Trophoblast cell (in vitro differentiated cells and primary cell): ENCODE results near the gene RPUSD1.
A peak's percentile ranks its signal among the peaks of the same experiment; 100 is the strongest.
"Not testable (repeated sequence)": the region's sequence is repeated elsewhere in the genome, so short reads cannot be mapped to it uniquely, and the experiment has no call there.

Experiments used
- DNase-seq, 2 donors: peaks; one replicate each; pipeline ENCODE4 v3.0.0-alpha.2; 2016
- H2AFZ ChIP-seq: 2 replicates; pipeline ENCODE4 v1.6.1; 2013; ENCODE audit warnings: low read length, moderate library complexity, mild to moderate bottlenecking; ENCODE audit not compliant: insufficient read depth, poor library complexity
- H2AK5ac ChIP-seq: 2 replicates; pipeline ENCODE4 v1.6.1; 2013; ENCODE audit warnings: mild to moderate bottlenecking, low read length
- H2BK120ac ChIP-seq: 2 replicates; pipeline ENCODE4 v1.6.1; 2013; ENCODE audit warnings: low read length, mild to moderate bottlenecking, moderate library complexity; ENCODE audit not compliant: insufficient read depth, poor library complexity
- H2BK12ac ChIP-seq: 2 replicates; pipeline ENCODE4 v1.6.1; 2013; ENCODE audit warnings: mild to moderate bottlenecking, low read length, moderate library complexity
- H2BK5ac ChIP-seq: 2 replicates; pipeline ENCODE4 v1.6.1; 2013; ENCODE audit warnings: low read length, low read depth, moderate library complexity, mild to moderate bottlenecking; ENCODE audit not compliant: poor library complexity
- H3K14ac ChIP-seq: 2 replicates; pipeline ENCODE4 v1.6.1; 2013; ENCODE audit warnings: mild to moderate bottlenecking, low read length
- H3K18ac ChIP-seq: 2 replicates; pipeline ENCODE4 v1.6.1; 2013; ENCODE audit warnings: mild to moderate bottlenecking, low read length
- H3K23ac ChIP-seq: 2 replicates; pipeline ENCODE4 v1.6.1; 2013; ENCODE audit warnings: low read length
- H3K27ac ChIP-seq: 2 replicates; pipeline ENCODE4 v1.5.1; 2013; ENCODE audit warnings: low read depth, mild to moderate bottlenecking, inconsistent platforms, low read length, moderate library complexity
- H3K27me3 ChIP-seq: 2 replicates; pipeline ENCODE4 v1.6.1; 2013; ENCODE audit warnings: inconsistent platforms, mild to moderate bottlenecking, low read length, moderate library complexity; ENCODE audit not compliant: insufficient read depth
- H3K36me3 ChIP-seq, 2 experiments: 1 replicate in 1 of 2; 2 replicates in 1 of 2; pipeline ENCODE4 v1.6.1; 2013; ENCODE audit warnings: low read length in 2 of 2, mild to moderate bottlenecking in 2 of 2, moderate library complexity in 1 of 2; ENCODE audit not compliant: insufficient read depth in 2 of 2, control insufficient read depth in 1 of 2
- H3K4ac ChIP-seq: 2 replicates; pipeline ENCODE4 v1.6.1; 2013; ENCODE audit warnings: low read depth, mild to moderate bottlenecking, low read length, moderate library complexity
- H3K4me1 ChIP-seq, 2 experiments: 1 replicate in 1 of 2; 2 replicates in 1 of 2; pipeline ENCODE4 v1.6.1; 2013; ENCODE audit warnings: low read length in 2 of 2, mild to moderate bottlenecking in 2 of 2, moderate library complexity in 1 of 2; ENCODE audit not compliant: insufficient read depth in 2 of 2, control insufficient read depth in 1 of 2
- H3K4me2 ChIP-seq: 2 replicates; pipeline ENCODE4 v1.6.1; 2013; ENCODE audit warnings: inconsistent platforms, mild to moderate bottlenecking, low read length, moderate library complexity
- H3K4me3 ChIP-seq: 2 replicates; pipeline ENCODE4 v1.5.1; 2013; ENCODE audit warnings: mild to moderate bottlenecking, low read depth, low read length, inconsistent platforms
- H3K79me1 ChIP-seq: one replicate; pipeline ENCODE4 v1.6.1; 2013; ENCODE audit warnings: low read length
- H3K79me2 ChIP-seq: 2 replicates; pipeline ENCODE4 v1.6.1; 2013; ENCODE audit warnings: low read length, mild to moderate bottlenecking; ENCODE audit not compliant: control insufficient read depth, insufficient read depth, poor library complexity
- H3K9ac ChIP-seq: 2 replicates; pipeline ENCODE4 v1.6.1; 2013; ENCODE audit warnings: mild to moderate bottlenecking, low read length
- H3K9me3 ChIP-seq: 2 replicates; pipeline ENCODE4 v1.6.1; 2013; ENCODE audit warnings: low read depth, mild to moderate bottlenecking, control low read depth, inconsistent platforms, low read length; ENCODE audit not compliant: insufficient read depth
- H4K12ac ChIP-seq: 2 replicates; pipeline ENCODE4 v1.6.1; 2013; ENCODE audit warnings: low read depth, mild to moderate bottlenecking, low read length, moderate library complexity
- H4K8ac ChIP-seq: 2 replicates; pipeline ENCODE4 v1.6.1; 2013; ENCODE audit warnings: low read depth, mild to moderate bottlenecking, low read length, moderate library complexity
- H4K91ac ChIP-seq: one replicate; pipeline ENCODE4 v1.6.1; 2013; ENCODE audit warnings: low read depth, mild to moderate bottlenecking, low read length, moderate library complexity
- WGBS: extraction: QIAGEN DNeasy Blood & Tissue Kit; methylation state at CpG from one replicate; pipeline ENCODE4 v1.1.7; 2013; ENCODE audit warnings: missing lambda C conversion rate; ENCODE audit not compliant: insufficient read length, insufficient coverage; ENCODE audit errors: extremely low coverage; 5-methylcytosine and 5-hydroxymethylcytosine counted together

RPUSD1 gene

DNA sequence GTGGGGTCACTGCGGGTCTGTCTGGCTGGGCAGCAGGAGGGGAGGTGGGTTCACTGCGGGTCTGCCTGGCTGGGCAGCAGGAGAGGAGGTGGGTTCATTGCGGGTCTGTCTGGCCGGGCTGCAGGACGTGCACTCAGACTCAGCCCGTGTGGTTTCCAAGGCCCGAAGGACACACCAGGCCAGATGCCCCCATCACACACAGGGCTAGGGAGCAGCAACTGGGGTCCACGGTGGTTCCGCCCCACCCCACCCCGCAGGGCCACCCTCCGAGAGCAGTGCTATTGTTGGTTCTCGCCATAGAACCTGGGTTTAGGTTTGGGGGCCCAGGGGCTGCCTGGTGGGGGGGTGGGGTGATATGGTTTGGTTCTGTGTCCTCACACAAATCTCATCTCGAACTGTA, 41.5 kb downstream of the RPUSD1 start:
- Histone ChIP-seq H3K4me2 (no peak overlapping the region), H3K9me3 (no peaks in the 10 kb centered on the region), H4K12ac (no peak overlapping the region), H3K23ac (no peak overlapping the region), H3K18ac (no peak overlapping the region), H3K79me1 (no peaks in the 10 kb centered on the region), H3K27me3 (no peaks in the 10 kb centered on the region), H3K9ac (no peak overlapping the region), H3K36me3 (no peaks in the 10 kb centered on the region), H2BK12ac (no peak overlapping the region), H3K14ac (no peak overlapping the region), H2AFZ (no peak overlapping the region), H2BK120ac (no peak overlapping the region), H3K27ac (no peak overlapping the region), H3K4me1 (no peaks in the 10 kb centered on the region), H3K4ac (no peak overlapping the region), H2AK5ac (no peak overlapping the region), H2BK5ac (no peak overlapping the region), H3K79me2 (no peaks in the 10 kb centered on the region), H4K91ac (no peak overlapping the region), H4K8ac (no peak overlapping the region), H3K4me3 (no peak overlapping the region)
- no peak for DNase-seq
- no CpG with 5 or more reads among the region's 13 CpGs for WGBS

DNA sequence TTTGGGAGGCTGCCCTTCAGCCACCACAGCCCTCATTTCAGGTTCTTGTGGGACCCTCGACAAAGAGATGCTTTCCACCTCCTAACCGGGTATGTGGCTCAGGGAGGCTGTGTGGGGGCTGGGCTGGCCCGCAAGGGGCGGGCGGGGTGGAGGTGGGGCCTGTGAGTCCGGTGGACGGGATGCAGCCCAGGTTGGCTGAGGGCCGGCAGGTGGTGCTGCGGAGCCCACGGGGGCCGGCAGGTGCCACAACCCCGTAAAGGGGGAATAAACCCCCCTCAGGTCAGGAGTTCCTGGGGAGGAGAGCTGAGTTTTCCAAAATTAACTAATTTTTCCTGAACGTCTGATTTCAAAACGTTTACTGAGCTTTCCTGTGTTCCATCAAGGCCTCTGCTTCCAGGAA, 42.4 kb downstream of the RPUSD1 start:
- H2AFZ ChIP-seq = no peak overlapping the region
- H3K4me2 ChIP-seq = no peak overlapping the region
- no peak overlapping the region for H3K27ac ChIP-seq
- H3K4me3 ChIP-seq = no peak overlapping the region
- H3K4me1 ChIP-seq = peaks cover 0 to 2% of the 10 kb centered on the region in 2 experiments
- no peaks in the 10 kb centered on the region for H3K27me3 ChIP-seq
- H3K79me1 ChIP-seq = peaks cover 3% of the 10 kb centered on the region
- DNase-seq = peak in 1 of 2 donors; percentile 37
- H2BK12ac ChIP-seq = no peak overlapping the region
- H3K9me3 ChIP-seq = no peaks in the 10 kb centered on the region
- no peak overlapping the region for H3K4ac ChIP-seq
- no peak overlapping the region for H3K14ac ChIP-seq
- H3K36me3 ChIP-seq = no peaks in the 10 kb centered on the region
- no peak overlapping the region for H3K9ac ChIP-seq
- H2BK5ac ChIP-seq = no peak overlapping the region
- no peak overlapping the region for H4K91ac ChIP-seq
- WGBS = no CpG with 5 or more reads among the region's 14 CpGs
- H3K18ac ChIP-seq = no peak overlapping the region
- H2BK120ac ChIP-seq = no peak overlapping the region
- no peak overlapping the region for H4K8ac ChIP-seq
- H2AK5ac ChIP-seq = no peak overlapping the region
- peaks cover 2% of the 10 kb centered on the region for H3K79me2 ChIP-seq
- H3K23ac ChIP-seq = no peak overlapping the region
- H4K12ac ChIP-seq = no peak overlapping the region

DNA sequence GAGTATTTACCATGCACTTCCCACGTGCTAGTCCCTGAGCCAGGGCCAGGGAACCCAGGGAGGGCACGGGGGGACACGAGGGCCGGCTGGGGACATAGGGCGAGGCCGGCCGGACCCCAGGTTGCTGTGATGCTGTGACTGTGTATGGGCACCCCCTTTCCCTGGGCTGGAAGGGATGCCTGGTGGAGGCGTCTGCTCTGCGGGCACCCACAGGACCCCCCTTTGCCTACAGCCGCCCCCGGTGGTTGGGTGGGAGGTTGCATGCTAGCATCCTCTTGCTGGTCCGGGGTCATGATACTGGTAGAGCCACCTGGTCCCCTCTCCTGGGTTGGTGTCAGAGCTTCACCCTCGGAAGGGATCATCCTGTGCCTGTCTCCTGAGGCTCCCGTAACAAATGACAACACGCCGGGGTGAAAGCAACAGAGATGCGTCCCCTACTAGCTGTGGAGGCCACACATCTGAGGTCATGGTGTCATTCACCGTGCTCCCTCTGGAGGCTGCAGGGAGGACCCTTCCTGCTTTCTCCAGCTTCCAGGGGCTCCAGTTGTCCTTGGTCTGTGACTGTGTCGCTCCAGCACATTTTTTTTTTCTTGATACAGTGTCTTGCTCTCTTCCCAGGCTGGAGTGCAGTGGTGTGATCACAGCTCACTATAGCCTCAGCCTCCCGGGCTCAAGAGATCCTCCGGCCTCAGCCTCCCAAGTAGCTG, 44.2 kb downstream of the RPUSD1 start:
- peaks cover 0 to 9% of the 10 kb centered on the region in 2 experiments for H3K4me1 ChIP-seq
- no peak overlapping the region for H2BK12ac ChIP-seq
- no peak overlapping the region for H2AK5ac ChIP-seq
- no peak overlapping the region for H4K12ac ChIP-seq
- peaks cover 7% of the 10 kb centered on the region for H3K79me2 ChIP-seq
- H3K4ac ChIP-seq = no peak overlapping the region
- H2BK5ac ChIP-seq = no peak overlapping the region
- peaks cover 8% of the 10 kb centered on the region for H3K79me1 ChIP-seq
- no peak overlapping the region for H2BK120ac ChIP-seq
- no CpG with 5 or more reads among the region's 21 CpGs for WGBS
- H3K14ac ChIP-seq = no peak overlapping the region
- no peaks in the 10 kb centered on the region for H3K9me3 ChIP-seq
- H3K4me2 ChIP-seq = no peak overlapping the region
- H3K36me3 ChIP-seq = no peaks in the 10 kb centered on the region
- H4K91ac ChIP-seq = no peak overlapping the region
- no peak for DNase-seq
- no peaks in the 10 kb centered on the region for H3K27me3 ChIP-seq
- no peak overlapping the region for H3K18ac ChIP-seq
- no peak overlapping the region for H3K23ac ChIP-seq
- H2AFZ ChIP-seq = no peak overlapping the region
- no peak overlapping the region for H3K27ac ChIP-seq
- H4K8ac ChIP-seq = no peak overlapping the region
- H3K4me3 ChIP-seq = peak overlapping the region; percentile 1
- H3K9ac ChIP-seq = no peak overlapping the region

- H3K79me1 ChIP-seq, H3K23ac ChIP-seq, H3K36me3 ChIP-seq, H4K8ac ChIP-seq, H3K4me3 ChIP-seq, H3K27me3 ChIP-seq, H3K4ac ChIP-seq, H3K4me2 ChIP-seq, H3K9ac ChIP-seq, DNase-seq, H2BK120ac ChIP-seq, H2AK5ac ChIP-seq, H3K9me3 ChIP-seq, H3K4me1 ChIP-seq, H3K14ac ChIP-seq, H3K79me2 ChIP-seq, H2AFZ ChIP-seq, H3K27ac ChIP-seq, H4K91ac ChIP-seq, H4K12ac ChIP-seq, H3K18ac ChIP-seq, H2BK12ac ChIP-seq, H2BK5ac ChIP-seq: not testable (repeated sequence)
- WGBS = no CpG with 5 or more reads among the region's 14 CpGs
Observed at GRCh38 chr16:742894-743293, 45.3 kb downstream of the RPUSD1 start.
